Measurements from ENCODE around the gene KBTBD4. TPM values are rescaled to one million over a fixed set of nuclear protein-coding genes. Genes with fewer than 3 reads are reported as not detected.

KBTBD4 gene
- total and polyA plus RNA-seq, 2 of the 13 experiments (the other 11 are each of a cell fraction or from before 2014, with no cell fraction given), result 8.5 to 12.8 TPM

- TF ChIP-seq ZFX (CRISPR knock-in tag; IDR thresholded peaks at IDR 0.05; ENCODE audit: low read depth) (peak; percentile 95), GABPA (IDR thresholded peaks at IDR 0.05; ENCODE audit: low read depth, low read length) (peak; percentile 100), GABPA (CRISPR knock-in tag; IDR thresholded peaks at IDR 0.05; ENCODE audit: low read depth) (peak; percentile 99), HINFP (CRISPR knock-in tag; IDR thresholded peaks at IDR 0.05; ENCODE audit: low read depth) (peak; percentile 96), KIAA2018 (CRISPR knock-in tag; IDR thresholded peaks at IDR 0.05; ENCODE audit: borderline replicate concordance) (peak; percentile 95; the same call in 1 of the 2 replicates), TFE3 (CRISPR knock-in tag; IDR thresholded peaks at IDR 0.05) (peak; percentile 79), CBX1 (IDR thresholded peaks at IDR 0.05; ENCODE audit: low read depth) (peak; percentile 93), ZKSCAN8 (CRISPR knock-in tag; IDR thresholded peaks at IDR 0.05; ENCODE audit: borderline replicate concordance) (peak; percentile 82), CCAR2 (optimal IDR thresholded peaks at IDR 0.05; ENCODE audit: low read depth, low read length) (no peak), KLF12 (CRISPR knock-in tag; IDR thresholded peaks at IDR 0.05; ENCODE audit: borderline replicate concordance) (peak; percentile 71; the same call in 1 of the 2 replicates), TIGD3 (CRISPR knock-in tag; IDR thresholded peaks at IDR 0.05; ENCODE audit: borderline replicate concordance) (no peak), ATF7 (IDR thresholded peaks at IDR 0.05) (no peak), ATF7 (CRISPR knock-in tag; IDR thresholded peaks at IDR 0.05) (no peak), ZNF317 (CRISPR knock-in tag; IDR thresholded peaks at IDR 0.05) (peak; percentile 27; the same call in 1 of the 2 replicates), ZNF235 (CRISPR knock-in tag; IDR thresholded peaks at IDR 0.05; ENCODE audit: borderline replicate concordance) (peak; percentile 65; the same call in 1 of the 2 replicates)
Observed at GRCh38 chr11:47578524-47579494, at the start of gene KBTBD4, which contains the start of gene NDUFS3 (continued).
